Tibial nerve (tissue), 4 donors: ENCODE measurements around the gene CA9. TPM values are rescaled to one million over a fixed set of nuclear protein-coding genes. Genes with fewer than 3 reads are reported as not detected.

Source experiments
- DNase-seq, 2 donors: peaks; one replicate each; pipeline ENCODE4 v3.0.0-alpha.2; 2019; ENCODE audit warnings: low spot score in 2 of 2
- H3K27ac ChIP-seq, 4 donors: fragments of 200-600 bp; sonication (generic) in 3 of 4; one replicate each; pipeline ENCODE4 v1.5.1; 2017 to 2019; ENCODE audit warnings: mild to moderate bottlenecking in 1 of 4
- H3K27me3 ChIP-seq, 2 donors: fragments of 200-600 bp; sonication (generic) in 1 of 2; one replicate each; pipeline versions ENCODE4 v1.5.1 to v1.6.0; 2017 to 2019
- H3K36me3 ChIP-seq, 3 donors: fragments of 200-600 bp; sonication (generic); one replicate each; pipeline ENCODE4 v1.5.1; 2018 to 2019
- H3K4me1 ChIP-seq, 4 donors: fragments of 200-600 bp; sonication (generic) in 3 of 4; one replicate each; pipeline ENCODE4 v1.5.1; 2017 to 2019
- H3K4me3 ChIP-seq, 4 donors: fragments of 200-600 bp; sonication (generic) in 3 of 4; one replicate each; pipeline ENCODE4 v1.5.1; 2017 to 2019; ENCODE audit warnings: mild to moderate bottlenecking in 1 of 4, moderate library complexity in 1 of 4
- H3K9me3 ChIP-seq, 4 donors: fragments of 200-600 bp; sonication (generic) in 3 of 4; one replicate each; pipeline ENCODE4 v1.5.1; 2017 to 2019
- CTCF ChIP-seq, 5 experiments: fragments of 200-600 bp in 3 of 5; fragments of 450-650 bp in 2 of 5; sonication (generic) in 3 of 5; IDR thresholded peaks; one replicate each; pipeline ENCODE4 v1.5.1; 2016 to 2019; ENCODE audit warnings: antibody characterized with exemption in 5 of 5, mild to moderate bottlenecking in 3 of 5, moderate library complexity in 2 of 5
- EP300 ChIP-seq, 2 donors: sonication (generic); formaldehyde crosslinking; IDR thresholded peaks; one replicate each; pipeline ENCODE4 v1.6.1; 2017; ENCODE audit warnings: antibody characterized with exemption in 2 of 2, mild to moderate bottlenecking in 1 of 2
- POLR2A ChIP-seq, 2 donors: fragments of 450-650 bp; IDR thresholded peaks; one replicate each; pipeline ENCODE4 v1.6.1; 2017; ENCODE audit warnings: antibody characterized with exemption in 2 of 2, mild to moderate bottlenecking in 2 of 2, moderate library complexity in 2 of 2
- WGBS, 2 donors: methylation state at CpG; one replicate each; pipeline ENCODE4 v1.1.5; 2018; 5-methylcytosine and 5-hydroxymethylcytosine counted together
- total RNA-seq, 4 donors: library from RNA; depleted of rRNA; stranded (reverse); fragments of >200 nt; gene quantifications; one replicate each; pipeline ENCODE4 v1.1.0, GENCODE V29; 2016

CA9 gene
- total RNA-seq, 4 donors from 2014 or later: 0.84 TPM; not detected in 3

GRCh38 chr9:35705836-35706430 is 32.2 kb downstream of the CA9 start:
- Histone ChIP-seq H3K4me1 (no peaks in the 10 kb centered on the region), H3K27me3 (no peaks in the 10 kb centered on the region), H3K27ac (no peak overlapping the region), H3K9me3 (no peaks in the 10 kb centered on the region), H3K4me3 (no peak overlapping the region), H3K36me3 (peaks cover 17 to 99% (median 78%) of the 10 kb centered on the region in 3 donors)
- no peak for DNase-seq
- TF ChIP-seq POLR2A (IDR thresholded peaks at IDR 0.05) (no peak), CTCF (IDR thresholded peaks at IDR 0.05) (no peak), EP300 (IDR thresholded peaks at IDR 0.05) (no peak)
- 93 to 96% methylated on average over 6 to 7 of the region's 7 CpGs for WGBS, 2 donors

- no peaks in the 10 kb centered on the region for H3K4me1 ChIP-seq
- no peak overlapping the region for H3K27ac ChIP-seq
- no peak for TF ChIP-seq EP300 (IDR thresholded peaks at IDR 0.05)
- TF ChIP-seq CTCF (IDR thresholded peaks at IDR 0.05): no peak
- no peak for TF ChIP-seq POLR2A (IDR thresholded peaks at IDR 0.05)
- H3K4me3 ChIP-seq: no peak overlapping the region
- H3K9me3 ChIP-seq: no peaks in the 10 kb centered on the region
- H3K36me3 ChIP-seq: peaks cover 19 to 99% (median 83%) of the 10 kb centered on the region in 3 donors
- WGBS, 2 donors: 90 to 91% methylated on average over 9 to 10 of the region's 10 CpGs
- DNase-seq: no peak
- H3K27me3 ChIP-seq: no peaks in the 10 kb centered on the region
Observed at GRCh38 chr9:35706951-35707350, 33.2 kb downstream of the CA9 start.

GRCh38 chr9:35708146-35708545 is 34.4 kb downstream of the CA9 start:
- Histone ChIP-seq H3K36me3 (peaks cover 21 to 99% (median 85%) of the 10 kb centered on the region in 3 donors), H3K27ac (no peak overlapping the region), H3K27me3 (no peaks in the 10 kb centered on the region), H3K4me3 (no peak overlapping the region), H3K9me3 (no peaks in the 10 kb centered on the region), H3K4me1 (no peaks in the 10 kb centered on the region)
- 93 to 95% methylated on average over 4 of the region's 4 CpGs for WGBS, 2 donors
- DNase-seq: no peak
- TF ChIP-seq POLR2A (IDR thresholded peaks at IDR 0.05): no peak
- TF ChIP-seq EP300 (IDR thresholded peaks at IDR 0.05): no peak
- TF ChIP-seq CTCF (IDR thresholded peaks at IDR 0.05): no peak

DNA sequence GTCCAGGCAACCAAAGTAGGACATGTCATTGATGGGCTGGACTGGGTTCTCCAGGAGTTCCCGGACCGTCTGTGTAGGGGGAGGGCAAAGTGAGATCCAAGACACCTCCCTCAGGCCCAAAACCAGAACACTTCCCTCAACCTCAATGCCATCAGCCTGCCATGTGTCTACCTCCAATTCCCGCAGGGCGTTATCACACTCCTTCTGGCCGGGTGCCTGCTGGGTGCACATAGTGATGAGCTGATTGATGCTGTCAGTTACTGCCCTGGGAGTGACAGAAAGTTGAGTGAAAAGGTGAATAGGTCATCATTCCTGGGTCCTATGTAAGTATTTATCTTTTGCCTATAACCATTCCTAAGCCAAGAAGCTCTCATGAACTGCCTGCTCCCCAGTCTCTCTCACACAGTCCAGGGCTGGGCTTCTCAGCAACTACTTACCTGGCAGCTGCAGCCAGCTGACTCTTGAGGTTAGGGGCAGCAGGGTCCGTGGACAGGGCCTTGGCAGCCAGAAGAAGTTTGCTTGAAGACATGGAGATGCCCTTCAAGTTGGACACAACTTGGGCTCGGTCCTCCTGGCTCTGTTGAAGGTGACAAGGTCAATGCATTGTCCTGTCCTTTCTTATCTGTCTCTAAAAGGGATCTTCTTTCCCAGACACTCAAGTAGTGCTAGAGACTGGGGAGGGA is 37.2 kb downstream of the CA9 start:
- WGBS, 2 donors: 86% methylated on average over 7 of the region's 7 CpGs
- Histone ChIP-seq H3K4me3 (no peak overlapping the region), H3K36me3 (peaks cover 9 to 99% (median 83%) of the 10 kb centered on the region in 3 donors), H3K27me3 (no peaks in the 10 kb centered on the region), H3K4me1 (no peaks in the 10 kb centered on the region), H3K27ac (no peak overlapping the region), H3K9me3 (no peaks in the 10 kb centered on the region)
- TF ChIP-seq CTCF (IDR thresholded peaks at IDR 0.05) (no peak), POLR2A (IDR thresholded peaks at IDR 0.05) (no peak), EP300 (IDR thresholded peaks at IDR 0.05) (no peak)
- DNase-seq: no peak
